Measurements from ENCODE around the gene SUPT3H. TPM values are rescaled to one million over a fixed set of nuclear protein-coding genes. Genes with fewer than 3 reads are reported as not detected.

The SUPT3H gene
- polyA plus RNA-seq, 1 donor (not counting 4 experiments of a cell fraction or from before 2014, with no cell fraction given), result 7.6 TPM

DNA sequence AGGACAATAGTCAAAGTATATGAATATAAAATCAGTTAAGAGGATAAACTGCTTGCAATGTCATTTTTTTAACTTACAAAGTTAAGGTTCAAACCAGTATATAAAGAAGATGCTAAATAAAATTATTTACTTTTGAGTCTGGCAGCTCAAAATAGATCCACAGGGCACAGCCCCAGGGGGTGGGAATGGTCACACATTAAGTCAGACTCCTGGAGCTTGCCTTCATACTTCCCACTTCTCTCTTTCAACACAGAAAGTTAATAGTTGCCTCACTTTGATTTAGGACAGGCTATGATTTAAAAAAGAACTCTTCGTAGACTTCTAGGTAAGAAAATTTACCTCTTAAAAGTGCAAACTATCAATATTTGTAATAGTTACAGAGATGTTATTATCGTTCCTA is 207.9 kb downstream of the SUPT3H start:
- Histone ChIP-seq H3K4me1 (ENCODE audit: control insufficient read depth, extremely low read depth, insufficient read depth, low read length) (peaks cover 2% of the 10 kb centered on the region), H3K4me2 (ENCODE audit: control insufficient read depth, extremely low read depth, insufficient read depth, low read depth, low read length) (no peak overlapping the region), H3K4me3 (ENCODE audit: control insufficient read depth in 2 of 3, extremely low read depth in 1 of 3, insufficient read depth in 2 of 3, low read depth in 1 of 3, low read length in 3 of 3) (no peak overlapping the region), H4K20me1 (ENCODE audit: control insufficient read depth, extremely low read depth, insufficient read depth, low read length) (no peaks in the 10 kb centered on the region), H3K36me3 (ENCODE audit: control insufficient read depth in 2 of 2, extremely low read depth in 1 of 2, insufficient read depth in 2 of 2, low read length in 2 of 2) (no peaks in the 10 kb centered on the region), H3K27ac (ENCODE audit: control insufficient read depth, insufficient read depth, low read length) (no peak overlapping the region), H3K27me3 (ENCODE audit: control insufficient read depth, extremely low read depth, insufficient read depth, low read length) (no peaks in the 10 kb centered on the region), H2AFZ (ENCODE audit: control insufficient read depth, low read length) (no peak overlapping the region), H3K9ac (ENCODE audit: control insufficient read depth, extremely low read depth, insufficient read depth, low read length) (no peak overlapping the region), H3K9me1 (ENCODE audit: control insufficient read depth, extremely low read depth, insufficient read depth, low read length) (no peaks in the 10 kb centered on the region), H3K9me3 (ENCODE audit: control insufficient read depth, low read depth, low read length) (no peaks in the 10 kb centered on the region), H3K79me2 (ENCODE audit: control insufficient read depth, insufficient read depth, low read length) (no peaks in the 10 kb centered on the region)
- FAIRE-seq (no peak), DNase-seq (ENCODE audit: low read depth, low spot score) (no peak)
- dilution Hi-C loops (cut with MboI; ENCODE audit: extremely low pct_ligation_motif_present, low sequenced_read_pairs), result no loop called here
- TF ChIP-seq EZH2 (IDR thresholded peaks at IDR 0.05; ENCODE audit: low read length), result no peak
- TF ChIP-seq, protein P1, sequence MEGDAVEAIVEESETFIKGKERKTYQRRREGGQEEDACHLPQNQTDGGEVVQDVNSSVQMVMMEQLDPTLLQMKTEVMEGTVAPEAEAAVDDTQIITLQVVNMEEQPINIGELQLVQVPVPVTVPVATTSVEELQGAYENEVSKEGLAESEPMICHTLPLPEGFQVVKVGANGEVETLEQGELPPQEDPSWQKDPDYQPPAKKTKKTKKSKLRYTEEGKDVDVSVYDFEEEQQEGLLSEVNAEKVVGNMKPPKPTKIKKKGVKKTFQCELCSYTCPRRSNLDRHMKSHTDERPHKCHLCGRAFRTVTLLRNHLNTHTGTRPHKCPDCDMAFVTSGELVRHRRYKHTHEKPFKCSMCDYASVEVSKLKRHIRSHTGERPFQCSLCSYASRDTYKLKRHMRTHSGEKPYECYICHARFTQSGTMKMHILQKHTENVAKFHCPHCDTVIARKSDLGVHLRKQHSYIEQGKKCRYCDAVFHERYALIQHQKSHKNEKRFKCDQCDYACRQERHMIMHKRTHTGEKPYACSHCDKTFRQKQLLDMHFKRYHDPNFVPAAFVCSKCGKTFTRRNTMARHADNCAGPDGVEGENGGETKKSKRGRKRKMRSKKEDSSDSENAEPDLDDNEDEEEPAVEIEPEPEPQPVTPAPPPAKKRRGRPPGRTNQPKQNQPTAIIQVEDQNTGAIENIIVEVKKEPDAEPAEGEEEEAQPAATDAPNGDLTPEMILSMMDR (optimal IDR thresholded peaks at IDR 0.05 in 1 of 3, IDR thresholded peaks at IDR 0.05 in 1 of 3, conservative IDR thresholded peaks at IDR 0.05 in 1 of 3; ENCODE audit: extremely low read depth in 1 of 3, insufficient read depth in 2 of 3, low read length in 3 of 3), result no peak

DNA sequence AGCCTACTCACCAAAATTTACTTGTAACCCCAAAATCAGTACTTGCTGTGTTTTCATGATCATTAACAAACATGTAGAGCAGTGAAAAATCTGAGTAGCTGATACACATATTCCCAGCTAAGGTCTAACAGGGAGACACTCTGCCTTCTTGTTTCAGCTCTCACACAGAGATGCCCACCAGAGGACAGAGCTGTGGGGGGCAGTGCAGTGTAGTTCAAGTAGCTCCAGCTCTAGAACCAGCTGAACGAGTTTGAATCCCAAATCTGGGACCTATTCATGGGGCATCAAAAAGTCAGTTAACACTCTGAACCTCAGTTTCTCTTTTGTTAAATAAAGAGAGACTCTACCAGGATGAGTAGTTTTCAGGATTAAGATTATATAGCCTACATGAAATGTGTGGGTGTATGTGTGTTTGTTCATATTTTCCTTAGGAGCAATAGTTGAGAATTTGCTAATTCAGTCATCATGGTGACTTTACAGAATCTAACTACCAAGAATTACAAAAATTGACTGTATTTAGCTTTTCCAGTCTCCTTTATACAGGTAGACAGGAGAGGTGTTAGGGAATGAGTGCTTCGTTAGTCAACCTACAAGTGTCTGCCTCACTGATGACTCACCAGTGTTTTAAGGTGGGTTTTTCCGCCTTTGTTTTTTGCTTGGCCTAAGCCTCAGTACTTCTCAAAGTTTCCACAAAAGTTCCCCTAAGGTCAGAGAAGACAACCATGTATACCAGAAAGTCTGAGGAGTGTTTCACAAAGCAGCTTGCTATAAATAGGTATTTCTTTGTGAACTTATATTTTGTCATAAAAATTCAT is 213.6 kb downstream of the SUPT3H start:
- no peaks in the 10 kb centered on the region for H3K36me3 ChIP-seq (ENCODE audit: control insufficient read depth in 2 of 2, extremely low read depth in 1 of 2, insufficient read depth in 2 of 2, low read length in 2 of 2)
- peak; percentile 30 for DNase-seq (ENCODE audit: low read depth, low spot score)
- FAIRE-seq, result peak; percentile 85
- no peaks in the 10 kb centered on the region for H3K79me2 ChIP-seq (ENCODE audit: control insufficient read depth, insufficient read depth, low read length)
- peak overlapping the region; percentile 66 for H3K4me2 ChIP-seq (ENCODE audit: control insufficient read depth, extremely low read depth, insufficient read depth, low read depth, low read length)
- H3K9ac ChIP-seq (ENCODE audit: control insufficient read depth, extremely low read depth, insufficient read depth, low read length), result no peak overlapping the region
- peaks cover 14% of the 10 kb centered on the region for H3K4me1 ChIP-seq (ENCODE audit: control insufficient read depth, extremely low read depth, insufficient read depth, low read length)
- no peaks in the 10 kb centered on the region for H4K20me1 ChIP-seq (ENCODE audit: control insufficient read depth, extremely low read depth, insufficient read depth, low read length)
- no peaks in the 10 kb centered on the region for H3K9me3 ChIP-seq (ENCODE audit: control insufficient read depth, low read depth, low read length)
- dilution Hi-C loops (cut with MboI; ENCODE audit: extremely low pct_ligation_motif_present, low sequenced_read_pairs), result no loop called here
- no peak for TF ChIP-seq EZH2 (IDR thresholded peaks at IDR 0.05; ENCODE audit: low read length)
- TF ChIP-seq, protein P1 (optimal IDR thresholded peaks at IDR 0.05 in 1 of 3, IDR thresholded peaks at IDR 0.05 in 1 of 3, conservative IDR thresholded peaks at IDR 0.05 in 1 of 3; ENCODE audit: extremely low read depth in 1 of 3, insufficient read depth in 2 of 3, low read length in 3 of 3), result no peak
- H3K4me3 ChIP-seq (ENCODE audit: control insufficient read depth in 2 of 3, extremely low read depth in 1 of 3, insufficient read depth in 2 of 3, low read depth in 1 of 3, low read length in 3 of 3), result no peak overlapping the region
- no peaks in the 10 kb centered on the region for H3K9me1 ChIP-seq (ENCODE audit: control insufficient read depth, extremely low read depth, insufficient read depth, low read length)
- H3K27ac ChIP-seq (ENCODE audit: control insufficient read depth, insufficient read depth, low read length), result peak overlapping the region; percentile 45
- H3K27me3 ChIP-seq (ENCODE audit: control insufficient read depth, extremely low read depth, insufficient read depth, low read length), result no peaks in the 10 kb centered on the region
- H2AFZ ChIP-seq (ENCODE audit: control insufficient read depth, low read length), result no peak overlapping the region
